Cerebellar cortex (tissue), 1 donor: ENCODE data around the gene SLC22A15.

ENCODE experiments used
- DNase-seq: peaks from one replicate; pipeline ENCODE4 v3.0.0-alpha.2; 2015; ENCODE audit warnings: low spot score

Gene SLC22A15

DNA sequence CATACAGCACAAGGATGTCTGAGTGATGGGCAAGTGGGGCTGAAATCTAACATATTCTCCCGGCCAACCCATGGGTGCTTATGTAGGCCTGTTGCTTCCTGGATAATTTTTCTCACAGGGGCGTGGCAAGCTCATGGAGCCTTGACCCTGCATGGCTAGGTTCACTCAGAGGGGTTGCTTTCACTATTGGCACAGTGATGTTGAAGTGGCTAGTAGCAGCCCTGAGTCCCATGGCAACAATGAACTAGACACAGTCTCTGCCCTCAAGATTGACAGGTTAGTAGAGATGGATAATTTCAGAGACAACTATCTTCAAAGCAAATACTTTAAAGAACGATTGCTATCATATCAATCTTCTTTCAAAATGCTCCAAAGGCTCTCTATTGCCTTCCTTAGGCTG, 128.4 kb downstream of the SLC22A15 start:
- DNase-seq = no peak

DNA sequence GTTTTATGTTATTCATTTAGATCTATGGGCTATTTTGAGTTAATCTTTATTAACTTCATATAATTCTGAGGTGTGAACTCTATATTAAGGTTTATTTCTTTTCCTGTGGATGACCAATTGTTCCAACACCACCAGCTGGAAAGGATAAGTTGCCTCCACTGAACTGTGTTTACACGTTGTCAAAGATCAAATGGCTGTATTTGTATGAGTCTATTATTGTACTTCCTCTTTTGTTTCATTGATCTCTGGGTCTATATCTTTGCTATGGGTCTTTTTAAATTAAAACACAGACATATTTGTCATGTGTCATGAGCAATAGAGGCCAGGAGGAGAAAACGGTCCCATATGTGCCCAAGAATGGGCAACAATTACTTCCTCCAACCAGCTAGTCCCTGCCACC, 129.7 kb downstream of the SLC22A15 start:
- no peak for DNase-seq

- no peak for DNase-seq
These were observed 130.3 kb downstream of the SLC22A15 start for GRCh38 chr1:116106646-116107045.

DNA sequence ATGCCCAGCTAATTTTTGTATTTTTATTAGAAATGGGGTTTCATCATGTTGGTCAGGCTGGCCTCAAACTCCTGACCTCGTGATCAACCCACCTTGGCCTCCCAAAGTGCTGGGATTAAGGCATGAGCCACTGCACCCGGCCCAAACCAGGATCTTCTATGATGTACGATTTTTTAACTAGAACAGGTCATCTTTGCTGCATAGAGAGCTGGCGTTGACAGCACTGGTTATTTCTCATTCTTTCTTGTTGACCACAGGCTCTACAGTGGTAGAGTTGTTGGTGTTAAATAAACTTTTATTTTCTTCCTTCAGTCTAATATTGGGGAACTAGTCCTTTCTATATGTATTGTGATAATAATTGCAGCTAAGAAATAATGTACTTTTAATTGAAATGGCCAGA, 131.1 kb downstream of the SLC22A15 start:
- no peak for DNase-seq

DNA sequence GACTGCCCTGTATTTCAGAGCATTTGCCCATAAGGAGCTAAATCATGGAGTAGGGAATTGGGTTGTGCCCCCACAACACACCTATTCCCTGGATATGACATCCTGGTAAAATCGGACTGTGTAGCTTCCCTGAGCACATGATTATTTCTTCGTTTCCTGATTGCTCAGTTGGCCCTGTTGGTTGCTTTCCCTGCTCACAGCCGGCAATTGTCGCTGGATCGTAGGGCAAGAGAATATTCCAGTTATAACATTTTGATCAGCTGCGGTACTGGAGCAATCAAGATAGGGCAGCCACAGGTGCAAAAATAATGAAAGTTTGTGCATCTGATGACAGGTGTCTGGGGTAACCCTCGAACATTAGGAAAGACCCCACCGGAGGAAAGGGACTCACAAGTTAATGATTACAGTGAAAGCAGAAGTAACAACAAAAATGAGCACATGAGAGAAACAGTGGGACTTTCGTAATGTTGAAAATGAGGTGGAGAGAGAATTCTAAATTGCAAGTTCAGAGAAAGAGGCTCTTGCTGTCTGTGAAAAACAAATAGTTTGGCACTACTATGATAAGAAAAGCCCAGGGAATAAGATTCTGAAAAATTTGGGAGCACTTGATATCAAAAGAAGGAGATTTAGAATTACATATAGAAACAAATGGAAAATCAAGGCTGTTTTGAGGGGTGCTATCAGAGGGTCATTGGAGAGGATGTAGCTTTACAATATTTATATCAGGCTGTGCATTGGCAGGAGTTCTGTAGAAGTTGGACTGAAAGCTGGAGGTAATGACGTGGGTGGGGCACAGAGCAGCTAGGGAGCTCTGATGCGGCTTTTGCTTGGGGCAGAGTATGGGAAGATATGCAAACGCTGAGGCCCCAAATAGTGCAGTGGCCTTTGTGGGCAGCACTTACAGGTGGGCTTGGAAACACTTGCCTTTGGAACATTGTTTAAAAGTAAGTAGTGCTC, 134.5 kb downstream of the SLC22A15 start, which contains the start of gene MAB21L3:
Gene MAB21L3 (plus strand): TSS at position 833 of the 957 bp plus-strand sequence. CDS start 1,217 bp downstream, outside the sequence.
- no peak for DNase-seq

GRCh38 chr1:116111524-116112021, 135.3 kb downstream of the SLC22A15 start:
- DNase-seq = no peak

DNA sequence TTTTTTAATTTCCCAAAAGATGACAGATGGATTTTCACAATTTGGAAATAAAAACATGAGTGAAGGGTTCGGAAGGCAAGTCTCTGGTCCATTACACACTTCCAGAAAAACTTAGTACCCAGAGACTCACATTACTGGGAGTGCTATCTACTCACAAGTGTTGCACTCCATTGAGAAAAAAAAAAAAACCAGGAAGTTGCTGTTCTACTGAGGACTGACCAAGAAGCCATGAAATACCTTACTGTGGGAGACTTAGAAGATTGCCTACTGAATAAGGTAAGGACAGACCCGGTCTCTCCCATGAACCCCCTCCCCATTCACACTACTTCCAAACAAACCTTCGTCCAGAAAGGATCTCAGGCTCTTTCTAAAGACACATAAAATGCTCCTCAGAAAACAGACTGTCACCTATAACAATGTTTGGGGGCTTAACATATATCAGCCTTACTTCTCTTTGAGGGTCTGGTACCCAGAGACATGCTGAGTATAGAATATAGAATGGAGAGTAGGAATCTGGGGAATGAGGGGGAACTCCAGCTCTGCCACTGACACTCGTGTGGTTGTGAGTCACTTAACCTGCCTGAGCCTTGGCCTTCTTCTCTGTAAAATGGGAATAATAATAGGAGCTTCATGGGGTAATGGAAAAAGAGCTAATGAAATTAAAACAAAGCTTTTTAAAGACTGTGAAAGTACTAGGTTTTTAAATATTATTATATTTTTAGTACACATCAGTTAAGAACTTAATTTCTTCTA, 136.3 kb downstream of the SLC22A15 start:
- DNase-seq = no peak

- DNase-seq = no peak
These were observed 137.3 kb downstream of the SLC22A15 start for GRCh38 chr1:116113615-116114014.

DNA sequence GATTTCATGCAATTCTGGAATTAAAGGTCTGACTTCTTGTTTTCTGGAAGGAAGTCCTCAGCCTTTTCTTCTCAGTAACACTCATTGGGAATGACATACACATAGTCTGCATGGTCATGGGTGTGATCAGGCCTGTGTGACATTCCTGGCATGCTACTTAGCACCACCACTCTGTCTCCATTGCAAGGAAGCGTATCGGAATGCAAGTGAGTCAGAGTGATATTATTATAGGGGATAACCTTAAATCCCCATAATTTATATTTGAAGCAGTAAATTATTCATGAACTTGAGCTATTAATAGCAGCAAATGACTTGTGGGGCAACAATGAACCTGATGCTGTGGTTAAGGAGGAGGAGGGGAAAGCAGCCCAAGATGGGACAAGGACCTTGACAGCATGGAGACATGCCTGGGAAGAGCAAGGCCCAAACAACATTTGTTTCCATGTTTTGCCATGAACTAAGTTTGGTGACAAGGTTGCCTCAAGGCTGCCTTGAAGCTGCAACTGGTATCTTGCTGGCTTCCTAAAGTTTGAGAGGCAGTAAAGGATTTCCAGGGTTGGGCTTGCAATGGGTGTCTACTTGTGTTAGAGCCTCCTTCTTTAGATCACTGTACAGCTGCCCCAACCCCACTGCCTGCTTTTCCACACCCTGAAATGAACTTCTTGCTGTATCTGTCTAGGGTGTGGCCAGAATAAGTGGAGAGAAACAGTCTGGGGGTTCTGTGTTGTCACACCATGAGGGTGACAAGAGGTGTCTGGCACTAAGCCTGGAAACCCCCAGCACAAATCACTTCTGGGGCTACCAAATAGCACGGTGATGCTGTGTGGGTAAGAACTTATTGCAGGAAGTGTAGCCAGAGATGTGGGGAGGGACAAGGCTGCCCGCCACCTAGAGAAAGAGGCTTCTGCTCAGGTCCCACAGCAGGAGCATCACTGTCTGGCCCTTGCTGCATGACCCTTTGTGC, 139.4 kb downstream of the SLC22A15 start:
- no peak for DNase-seq

DNA sequence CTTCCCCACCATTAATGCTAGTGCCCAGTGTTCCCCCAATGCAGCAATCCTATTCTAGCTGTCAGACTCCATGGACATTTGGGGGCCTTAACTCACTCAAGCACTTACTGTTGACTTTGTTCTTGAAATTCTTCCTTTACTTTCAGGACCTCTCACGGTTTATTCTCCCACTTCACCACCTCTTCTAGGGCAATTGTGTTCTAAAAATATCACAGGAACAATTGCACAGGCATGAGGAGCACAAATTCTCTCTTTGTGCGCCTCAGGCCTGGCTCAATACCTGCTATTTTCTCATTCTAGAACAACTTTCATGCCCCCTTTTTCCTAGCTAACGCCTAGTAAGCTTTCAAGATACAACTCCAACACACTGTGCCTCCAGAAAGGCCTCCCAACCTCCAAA, 142.2 kb downstream of the SLC22A15 start:
- DNase-seq = no peak
